Panc1 (cell line): ENCODE data around the gene NOL4L. TPM values are rescaled to one million over a fixed set of nuclear protein-coding genes. Genes with fewer than 3 reads are reported as not detected.

Source experiments
- ATAC-seq: fragments of 200-7000 bp; cut with Tn5 transposase; 2 replicates; pipeline ENCODE4 v1.9.1; 2020; ENCODE audit warnings: mild to moderate bottlenecking, moderate library complexity
- BruUV-seq: library from RNA; stranded (reverse); fragments of 400-500 nt; replicated peaks from 2 replicates; lab custom pipeline; 2021; lab: Mats Ljungman, UMichigan
- CTCF ChIA-PET: fragments of 300-600 bp; sonication (Branson Sonifier 250); formaldehyde crosslinking; loops from one replicate; lab custom pipeline; 2022; ENCODE audit warnings: antibody characterized with exemption; lab: Charles Lee
- POLR2A ChIA-PET: fragments of 300-600 bp; sonication (Branson Sonifier 250); formaldehyde crosslinking; loops from one replicate; lab custom pipeline; 2022; ENCODE audit warnings: antibody characterized with exemption; lab: Charles Lee
- DNase-seq: peaks from one replicate; pipeline ENCODE4 v3.0.0-alpha.2; 2010; ENCODE audit warnings: low read depth, low spot score
- H3K27ac ChIP-seq: 2 replicates; pipeline ENCODE4 v1.5.1; 2011; ENCODE audit warnings: mild to moderate bottlenecking, low read length, inconsistent platforms
- H3K27me3 ChIP-seq: fragments of 200-500 bp; sonication (Bioruptor generic); 2 replicates; pipeline ENCODE4 v1.6.0; 2014; ENCODE audit warnings: low read length, inconsistent platforms; ENCODE audit not compliant: control insufficient read depth, insufficient read depth
- H3K36me3 ChIP-seq: fragments of 200-500 bp; sonication (Bioruptor generic); 2 replicates; pipeline ENCODE4 v1.5.1; 2014; ENCODE audit warnings: inconsistent platforms, mild to moderate bottlenecking, low read length, moderate library complexity; ENCODE audit not compliant: control insufficient read depth, insufficient read depth
- H3K4me1 ChIP-seq: 2 replicates; pipeline ENCODE4 v1.5.1; 2011; ENCODE audit warnings: inconsistent platforms, mild to moderate bottlenecking, low read length, moderate library complexity; ENCODE audit not compliant: control insufficient read depth, insufficient read depth
- H3K4me3 ChIP-seq, 2 experiments: 2 replicates each; pipeline ENCODE4 v1.5.1; 2011 to 2012; ENCODE audit warnings: low read depth in 2 of 2, low read length in 2 of 2, mild to moderate bottlenecking in 2 of 2, inconsistent platforms in 1 of 2, moderate library complexity in 1 of 2
- H3K9me3 ChIP-seq: fragments of 200-500 bp; sonication (Bioruptor generic); 2 replicates; pipeline ENCODE4 v1.5.1; 2014; ENCODE audit warnings: low read depth, mild to moderate bottlenecking, inconsistent platforms, low read length, moderate library complexity; ENCODE audit not compliant: control insufficient read depth, insufficient read depth
- CTCF ChIP-seq: fragments of 450-650 bp; IDR thresholded peaks from 2 replicates; pipeline ENCODE4 v1.5.1; 2017; ENCODE audit warnings: mild to moderate bottlenecking
- POLR2AphosphoS5 ChIP-seq: IDR thresholded peaks from 2 replicates; pipeline ENCODE4 v1.6.1; 2012; ENCODE audit warnings: mild to moderate bottlenecking, low read depth, low read length, moderate library complexity
- REST ChIP-seq, 2 experiments: IDR thresholded peaks; 2 replicates each; pipeline ENCODE4 v1.6.1; 2011 to 2012; ENCODE audit warnings: low read depth in 2 of 2, control low read depth in 1 of 2, low read length in 1 of 2, mild to moderate bottlenecking in 1 of 2, moderate library complexity in 1 of 2; ENCODE audit not compliant: insufficient read depth in 1 of 2
- SIN3A ChIP-seq: IDR thresholded peaks from 2 replicates; pipeline ENCODE4 v1.6.1; 2012; ENCODE audit warnings: low read depth, mild to moderate bottlenecking, low read length, moderate library complexity, borderline replicate concordance; ENCODE audit not compliant: insufficient read depth
- TCF7L2 ChIP-seq: IDR thresholded peaks from 2 replicates; pipeline ENCODE4 v1.6.1; 2011; ENCODE audit warnings: mild to moderate bottlenecking, low read depth, low read length, inconsistent platforms
- in situ Hi-C: cut with HindIII; loops from 2 replicates; pipeline ENCODE4 v1.10.0; 2016; ENCODE audit warnings: low sequenced_read_pairs, low pct_unique_long_range_greater_than_20kb
- intact Hi-C: fragments of 100-400 bp; cut with micrococcal nuclease; formaldehyde crosslinking; loops from one replicate; pipeline ENCODE4 v1.10.0; 2022; ENCODE audit not compliant: unreplicated experiment
- total RNA-seq: library from RNA; stranded (reverse); gene quantifications from one replicate; pipeline ENCODE4 v1.2.1, GENCODE V29; 2021; ENCODE audit not compliant: unreplicated experiment

Gene NOL4L
- total RNA-seq, 1 experiment from 2014 or later = 21.6 TPM

GRCh38 chr20:32632461-32633354 lies 47.6 kb upstream of the NOL4L start:
- ChIA-PET CTCF (interaction anchor here (0.5 kb wide), 1 partner anchor 98 kb away, joined by 7 read pairs; no protein-coding TSS in a partner anchor), POLR2A (no interaction called here)
- H3K4me3 ChIP-seq = no peak overlapping the region
- no peaks in the 10 kb centered on the region for H3K36me3 ChIP-seq
- no peaks in the 10 kb centered on the region for H3K27me3 ChIP-seq
- ATAC-seq = no peak
- no peak for TF ChIP-seq SIN3A
- TF ChIP-seq POLR2AphosphoS5 = no peak
- no peak for TF ChIP-seq REST (IDR thresholded peaks at IDR 0.05; ENCODE audit: insufficient read depth in 1 of 2, low read depth in 2 of 2, low read length in 1 of 2)
- no peak for TF ChIP-seq TCF7L2
- TF ChIP-seq CTCF = no peak
- H3K9me3 ChIP-seq = no peaks in the 10 kb centered on the region
- H3K4me1 ChIP-seq = peaks cover 2% of the 10 kb centered on the region; the same call in 1 of the 2 replicates
- no TSS peak for BruUV-seq
- intact Hi-C loops (no loop called here), in situ Hi-C loops (no loop called here)
- DNase-seq = no peak
- no peak overlapping the region for H3K27ac ChIP-seq

- H3K36me3 ChIP-seq = no peaks in the 10 kb centered on the region
- in situ Hi-C loops (no loop called here), intact Hi-C loops (no loop called here)
- POLR2A ChIA-PET = no interaction called here
- CTCF ChIA-PET = interaction anchor here (0.5 kb wide), 1 partner anchor 97 kb away, joined by 7 read pairs; no protein-coding TSS in a partner anchor
- ATAC-seq (no peak), DNase-seq (no peak)
- peaks cover 8% of the 10 kb centered on the region for H3K4me1 ChIP-seq
- BruUV-seq = no TSS peak
- H3K4me3 ChIP-seq = no peak overlapping the region
- TF ChIP-seq REST (IDR thresholded peaks at IDR 0.05; ENCODE audit: insufficient read depth in 1 of 2, low read depth in 2 of 2, low read length in 1 of 2) = no peak
- no peak for TF ChIP-seq TCF7L2
- no peak for TF ChIP-seq CTCF
- TF ChIP-seq SIN3A = no peak
- TF ChIP-seq POLR2AphosphoS5 = no peak
- H3K9me3 ChIP-seq = no peaks in the 10 kb centered on the region
- H3K27ac ChIP-seq = no peak overlapping the region
- H3K27me3 ChIP-seq = no peaks in the 10 kb centered on the region
Measured at GRCh38 chr20:32631933-32632460, 46.9 kb upstream of the NOL4L start.
